Panc1 (cell line): ENCODE results near the gene RCOR1. TPM values are rescaled to one million over a fixed set of nuclear protein-coding genes. Genes with fewer than 3 reads are reported as not detected.

Source experiments
- ATAC-seq: fragments of 200-7000 bp; cut with Tn5 transposase; 2 replicates; pipeline ENCODE4 v1.9.1; 2020; ENCODE audit warnings: mild to moderate bottlenecking, moderate library complexity
- BruUV-seq: library from RNA; stranded (reverse); fragments of 400-500 nt; replicated peaks from 2 replicates; lab custom pipeline; 2021; lab: Mats Ljungman, UMichigan
- CTCF ChIA-PET: fragments of 300-600 bp; sonication (Branson Sonifier 250); formaldehyde crosslinking; loops from one replicate; lab custom pipeline; 2022; ENCODE audit warnings: antibody characterized with exemption; lab: Charles Lee
- POLR2A ChIA-PET: fragments of 300-600 bp; sonication (Branson Sonifier 250); formaldehyde crosslinking; loops from one replicate; lab custom pipeline; 2022; ENCODE audit warnings: antibody characterized with exemption; lab: Charles Lee
- DNase-seq: peaks from one replicate; pipeline ENCODE4 v3.0.0-alpha.2; 2010; ENCODE audit warnings: low read depth, low spot score
- H3K27ac ChIP-seq: 2 replicates; pipeline ENCODE4 v1.5.1; 2011; ENCODE audit warnings: mild to moderate bottlenecking, low read length, inconsistent platforms
- H3K27me3 ChIP-seq: fragments of 200-500 bp; sonication (Bioruptor generic); 2 replicates; pipeline ENCODE4 v1.6.0; 2014; ENCODE audit warnings: low read length, inconsistent platforms; ENCODE audit not compliant: control insufficient read depth, insufficient read depth
- H3K36me3 ChIP-seq: fragments of 200-500 bp; sonication (Bioruptor generic); 2 replicates; pipeline ENCODE4 v1.5.1; 2014; ENCODE audit warnings: inconsistent platforms, mild to moderate bottlenecking, low read length, moderate library complexity; ENCODE audit not compliant: control insufficient read depth, insufficient read depth
- H3K4me1 ChIP-seq: 2 replicates; pipeline ENCODE4 v1.5.1; 2011; ENCODE audit warnings: inconsistent platforms, mild to moderate bottlenecking, low read length, moderate library complexity; ENCODE audit not compliant: control insufficient read depth, insufficient read depth
- H3K4me3 ChIP-seq, 2 experiments: 2 replicates each; pipeline ENCODE4 v1.5.1; 2011 to 2012; ENCODE audit warnings: low read depth in 2 of 2, low read length in 2 of 2, mild to moderate bottlenecking in 2 of 2, inconsistent platforms in 1 of 2, moderate library complexity in 1 of 2
- H3K9me3 ChIP-seq: fragments of 200-500 bp; sonication (Bioruptor generic); 2 replicates; pipeline ENCODE4 v1.5.1; 2014; ENCODE audit warnings: low read depth, mild to moderate bottlenecking, inconsistent platforms, low read length, moderate library complexity; ENCODE audit not compliant: control insufficient read depth, insufficient read depth
- CTCF ChIP-seq: fragments of 450-650 bp; IDR thresholded peaks from 2 replicates; pipeline ENCODE4 v1.5.1; 2017; ENCODE audit warnings: mild to moderate bottlenecking
- POLR2AphosphoS5 ChIP-seq: IDR thresholded peaks from 2 replicates; pipeline ENCODE4 v1.6.1; 2012; ENCODE audit warnings: mild to moderate bottlenecking, low read depth, low read length, moderate library complexity
- REST ChIP-seq, 2 experiments: IDR thresholded peaks; 2 replicates each; pipeline ENCODE4 v1.6.1; 2011 to 2012; ENCODE audit warnings: low read depth in 2 of 2, control low read depth in 1 of 2, low read length in 1 of 2, mild to moderate bottlenecking in 1 of 2, moderate library complexity in 1 of 2; ENCODE audit not compliant: insufficient read depth in 1 of 2
- SIN3A ChIP-seq: IDR thresholded peaks from 2 replicates; pipeline ENCODE4 v1.6.1; 2012; ENCODE audit warnings: low read depth, mild to moderate bottlenecking, low read length, moderate library complexity, borderline replicate concordance; ENCODE audit not compliant: insufficient read depth
- TCF7L2 ChIP-seq: IDR thresholded peaks from 2 replicates; pipeline ENCODE4 v1.6.1; 2011; ENCODE audit warnings: mild to moderate bottlenecking, low read depth, low read length, inconsistent platforms
- in situ Hi-C: cut with HindIII; loops from 2 replicates; pipeline ENCODE4 v1.10.0; 2016; ENCODE audit warnings: low sequenced_read_pairs, low pct_unique_long_range_greater_than_20kb
- intact Hi-C: fragments of 100-400 bp; cut with micrococcal nuclease; formaldehyde crosslinking; loops from one replicate; pipeline ENCODE4 v1.10.0; 2022; ENCODE audit not compliant: unreplicated experiment
- total RNA-seq: library from RNA; stranded (reverse); gene quantifications from one replicate; pipeline ENCODE4 v1.2.1, GENCODE V29; 2021; ENCODE audit not compliant: unreplicated experiment

The RCOR1 gene
- total RNA-seq, 1 experiment from 2014 or later: 27.1 TPM

- no peaks in the 10 kb centered on the region for H3K36me3 ChIP-seq
- no peak for DNase-seq
- BruUV-seq: no TSS peak
- ChIA-PET POLR2A (no interaction called here), CTCF (no interaction called here)
- no peak overlapping the region for H3K4me3 ChIP-seq
- H3K27me3 ChIP-seq: no peaks in the 10 kb centered on the region
- no peak for ATAC-seq
- TF ChIP-seq REST (IDR thresholded peaks at IDR 0.05; ENCODE audit: insufficient read depth in 1 of 2, low read depth in 2 of 2, low read length in 1 of 2) (no peak), SIN3A (no peak), TCF7L2 (no peak), CTCF (no peak), POLR2AphosphoS5 (no peak)
- peaks cover 6% of the 10 kb centered on the region for H3K4me1 ChIP-seq
- intact Hi-C loops (no loop called here), in situ Hi-C loops (no loop called here)
- no peak overlapping the region for H3K27ac ChIP-seq
- H3K9me3 ChIP-seq: no peaks in the 10 kb centered on the region
Measured at GRCh38 chr14:102630405-102630804, 38.0 kb downstream of the RCOR1 start.

- in situ Hi-C loops (no loop called here), intact Hi-C loops (no loop called here)
- Histone ChIP-seq H3K27ac (no peak overlapping the region), H3K4me3 (no peak overlapping the region), H3K36me3 (no peaks in the 10 kb centered on the region), H3K4me1 (peaks cover 6% of the 10 kb centered on the region), H3K27me3 (no peaks in the 10 kb centered on the region), H3K9me3 (no peaks in the 10 kb centered on the region)
- TF ChIP-seq CTCF (no peak), TCF7L2 (no peak), REST (IDR thresholded peaks at IDR 0.05; ENCODE audit: insufficient read depth in 1 of 2, low read depth in 2 of 2, low read length in 1 of 2) (no peak), SIN3A (no peak), POLR2AphosphoS5 (no peak)
- ATAC-seq (no peak), DNase-seq (no peak)
- ChIA-PET CTCF (no interaction called here), POLR2A (no interaction called here)
- BruUV-seq: no TSS peak
Measured at GRCh38 chr14:102630881-102631280, 38.4 kb downstream of the RCOR1 start.
